Fibroblast of the conjunctiva (primary cell): ENCODE data around the gene DHCR7.

ENCODE experiments used
- DNase-seq: peaks from one replicate; pipeline ENCODE4 v3.0.0-alpha.2; 2010; ENCODE audit warnings: low read depth

The DHCR7 gene

GRCh38 chr11:71456831-71457230 lies 8.6 kb upstream of the DHCR7 start:
- no peak for DNase-seq

GRCh38 chr11:71456294-71456693 lies 8.1 kb upstream of the DHCR7 start:
- no peak for DNase-seq

GRCh38 chr11:71454470-71455113 lies 6.4 kb upstream of the DHCR7 start:
- DNase-seq = no peak

GRCh38 chr11:71453918-71454304 lies 5.7 kb upstream of the DHCR7 start:
- DNase-seq = no peak

GRCh38 chr11:71453037-71453917 lies 5.1 kb upstream of the DHCR7 start, which contains the start of gene NADSYN1:
Gene NADSYN1, plus strand, starts transcription at chr11:71453203. Its CDS starts 94 bp downstream, at chr11:71453297.
- DNase-seq = peak; percentile 90

GRCh38 chr11:71452199-71453036 lies 4.2 kb upstream of the DHCR7 start:
- DNase-seq = no peak

- no peak for DNase-seq
These were observed 3.5 kb upstream of the DHCR7 start for GRCh38 chr11:71451596-71452198.

- DNase-seq = no peak
These were observed 2.7 kb upstream of the DHCR7 start for GRCh38 chr11:71450939-71451338.

- no peak for DNase-seq
These were observed 2.3 kb upstream of the DHCR7 start for GRCh38 chr11:71450507-71450906.

GRCh38 chr11:71449596-71449995 lies 1.4 kb upstream of the DHCR7 start:
- no peak for DNase-seq

- no peak for DNase-seq
These were observed 369 bp downstream of the DHCR7 start for GRCh38 chr11:71447791-71448256.

- peak; percentile 55 for DNase-seq
These were observed 1.1 kb downstream of the DHCR7 start for GRCh38 chr11:71446942-71447688.

- DNase-seq = no peak
These were observed 2.0 kb downstream of the DHCR7 start for GRCh38 chr11:71446150-71446549.

GRCh38 chr11:71444811-71445210 lies 3.4 kb downstream of the DHCR7 start:
- DNase-seq = no peak

GRCh38 chr11:71443736-71444445 lies 4.3 kb downstream of the DHCR7 start:
- DNase-seq = no peak

- DNase-seq = no peak
These were observed 5.3 kb downstream of the DHCR7 start for GRCh38 chr11:71442880-71443279.

- no peak for DNase-seq
These were observed 6.1 kb downstream of the DHCR7 start for GRCh38 chr11:71442123-71442522.

GRCh38 chr11:71441251-71441650 lies 6.9 kb downstream of the DHCR7 start:
- DNase-seq = no peak

GRCh38 chr11:71440021-71440755 lies 8.0 kb downstream of the DHCR7 start:
- no peak for DNase-seq

GRCh38 chr11:71438650-71439049 lies 9.5 kb downstream of the DHCR7 start:
- DNase-seq = no peak
